ENCODE measurements around the gene KICS2. TPM values are rescaled to one million over a fixed set of nuclear protein-coding genes. Genes with fewer than 3 reads are reported as not detected.

The KICS2 gene
- 5.8 and 6.4 TPM in 2 replicates for total RNA-seq

GRCh38 chr12:64222009-64222765 lies at the start of gene KICS2:
Gene KICS2, minus strand, starts transcription at chr12:64222296. Its CDS starts 59 bp downstream, at chr12:64222237.

Other genes with a start within 250 kb of the KICS2 start
- gene C12orf56, start 168.5 kb upstream of the KICS2 start, total RNA-seq = not detected in 2 replicates
- gene XPOT, start 182.1 kb upstream of the KICS2 start, total RNA-seq = 85.2 and 122 TPM in 2 replicates
- 11.6 and 13.7 TPM in 2 replicates for gene TBK1, start 229.8 kb upstream of the KICS2 start, total RNA-seq

Data from pericardium fibroblast (primary cell).